GM18951 (cell line): ENCODE data around the gene LILRB1.
"Not testable (repeated sequence)": the region's sequence is repeated elsewhere in the genome, so short reads cannot be mapped to it uniquely, and the experiment has no call there.

Experiments
- POLR2A ChIP-seq: IDR thresholded peaks from 4 replicates; pipeline ENCODE4 v1.6.1; 2011; ENCODE audit warnings: mild to moderate bottlenecking; ENCODE audit not compliant: insufficient read length, insufficient read depth; ENCODE audit errors: extremely low read depth
- in situ Hi-C: fragments of 300-500 bp; cut with MboI; formaldehyde crosslinking; loops from one replicate; pipeline ENCODE4 v1.12.0; 2022; ENCODE audit warnings: low sequenced_read_pairs, mixed read lengths, inconsistent platforms; ENCODE audit not compliant: unreplicated experiment

LILRB1 gene

GRCh38 chr19:54630262-54630661 is at the start of gene LILRB1:
Gene LILRB1, plus strand, starts transcription at chr19:54630484. Its CDS starts 590 bp downstream, at chr19:54631074.
- in situ Hi-C loops, result not testable (repeated sequence)

DNA sequence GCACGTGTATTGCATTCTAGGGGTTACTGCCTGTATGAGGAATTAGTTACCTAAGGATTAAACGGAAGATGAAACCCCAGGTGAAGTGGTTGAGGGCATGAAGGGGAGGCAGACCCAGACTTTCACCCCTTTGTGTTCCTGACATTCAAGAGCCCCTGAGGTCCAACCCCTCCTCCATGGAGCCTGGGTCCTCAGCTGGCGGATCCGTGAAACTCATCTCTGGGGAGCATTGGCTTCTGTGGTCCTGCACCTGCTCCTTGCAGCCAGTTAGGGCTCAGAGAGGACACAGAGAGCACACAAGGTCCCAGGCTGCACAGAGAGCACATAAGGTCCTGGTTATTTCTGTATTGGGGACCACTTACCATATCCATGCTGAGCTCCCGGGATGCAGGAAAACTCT is 43.9 kb upstream of the LILRB1 start:
- TF ChIP-seq POLR2A, result no peak
- in situ Hi-C loops, result no loop called here

DNA sequence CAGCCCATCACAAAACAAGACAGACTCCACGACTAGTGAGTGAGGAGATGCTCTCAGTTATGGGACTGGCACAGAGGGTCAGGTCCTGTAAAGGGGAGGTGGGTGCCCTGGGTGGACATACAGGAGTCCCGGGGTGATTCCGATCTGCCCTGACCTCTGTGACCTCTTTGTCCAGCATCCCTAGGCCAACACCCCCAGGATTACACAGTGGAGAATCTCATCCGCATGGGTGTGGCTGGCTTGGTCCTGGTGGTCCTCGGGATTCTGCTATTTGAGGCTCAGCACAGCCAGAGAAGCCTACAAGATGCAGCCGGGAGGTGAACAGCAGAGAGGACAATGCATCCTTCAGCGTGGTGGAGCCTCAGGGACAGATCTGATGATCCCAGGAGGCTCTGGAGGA is 43.3 kb upstream of the LILRB1 start:
- in situ Hi-C loops, result no loop called here
- TF ChIP-seq POLR2A, result no peak

- in situ Hi-C loops, result not testable (repeated sequence)
Observed at GRCh38 chr19:54593445-54593844, 36.8 kb upstream of the LILRB1 start, which contains the start of gene LILRA1. Gene LILRA1, plus strand, starts transcription at chr19:54593632. Its CDS starts 613 bp downstream, at chr19:54594245.

DNA sequence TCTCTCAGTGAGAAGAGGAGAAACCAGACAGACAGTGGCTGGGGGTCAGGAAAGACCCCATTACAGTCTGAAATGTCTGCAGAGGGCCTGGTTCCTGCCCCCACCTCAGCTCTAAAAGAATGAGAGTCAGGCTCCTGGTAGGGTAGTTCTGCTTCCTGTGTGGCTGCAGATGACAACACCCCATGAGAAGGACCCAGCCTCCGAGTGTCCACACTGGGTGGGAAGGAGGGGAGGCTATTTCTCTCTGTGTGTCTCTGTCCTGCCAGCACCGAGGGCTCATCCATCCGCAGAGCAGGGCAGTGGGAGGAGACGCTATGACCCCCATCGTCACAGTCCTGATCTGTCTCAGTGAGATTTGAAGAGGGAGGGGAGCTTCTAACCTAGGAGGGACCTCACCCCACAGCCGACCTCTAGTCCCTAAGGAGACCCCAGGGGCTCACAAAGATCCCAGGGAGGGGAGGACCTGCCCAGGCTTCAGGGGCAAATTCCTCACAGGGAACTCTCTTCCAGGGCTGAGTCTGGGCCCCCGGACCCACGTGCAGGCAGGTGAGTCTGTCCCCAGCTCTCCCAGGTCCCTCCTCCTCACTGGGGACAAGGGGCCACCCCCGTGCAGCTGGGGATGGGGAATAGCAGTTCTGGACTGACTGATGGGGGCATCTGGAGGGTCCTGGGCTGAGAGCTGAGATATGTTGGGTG is 36.2 kb upstream of the LILRB1 start:
- in situ Hi-C loops, result not testable (repeated sequence)

DNA sequence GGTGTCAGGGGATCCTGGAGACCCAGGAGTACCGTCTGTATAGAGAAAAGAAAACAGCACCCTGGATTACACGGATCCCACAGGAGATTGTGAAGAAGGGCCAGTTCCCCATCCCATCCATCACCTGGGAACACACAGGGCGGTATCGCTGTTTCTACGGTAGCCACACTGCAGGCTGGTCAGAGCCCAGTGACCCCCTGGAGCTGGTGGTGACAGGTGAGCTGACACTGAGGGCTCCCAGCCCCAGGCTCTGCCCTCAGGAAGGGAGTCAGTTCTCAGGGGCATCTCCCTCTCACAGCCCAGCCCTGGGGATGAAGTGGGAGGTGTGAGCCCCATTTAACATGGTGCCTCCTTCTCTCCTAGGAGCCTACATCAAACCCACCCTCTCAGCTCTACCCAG is 35.5 kb upstream of the LILRB1 start:
- in situ Hi-C loops, result no loop called here
- TF ChIP-seq POLR2A, result no peak

DNA sequence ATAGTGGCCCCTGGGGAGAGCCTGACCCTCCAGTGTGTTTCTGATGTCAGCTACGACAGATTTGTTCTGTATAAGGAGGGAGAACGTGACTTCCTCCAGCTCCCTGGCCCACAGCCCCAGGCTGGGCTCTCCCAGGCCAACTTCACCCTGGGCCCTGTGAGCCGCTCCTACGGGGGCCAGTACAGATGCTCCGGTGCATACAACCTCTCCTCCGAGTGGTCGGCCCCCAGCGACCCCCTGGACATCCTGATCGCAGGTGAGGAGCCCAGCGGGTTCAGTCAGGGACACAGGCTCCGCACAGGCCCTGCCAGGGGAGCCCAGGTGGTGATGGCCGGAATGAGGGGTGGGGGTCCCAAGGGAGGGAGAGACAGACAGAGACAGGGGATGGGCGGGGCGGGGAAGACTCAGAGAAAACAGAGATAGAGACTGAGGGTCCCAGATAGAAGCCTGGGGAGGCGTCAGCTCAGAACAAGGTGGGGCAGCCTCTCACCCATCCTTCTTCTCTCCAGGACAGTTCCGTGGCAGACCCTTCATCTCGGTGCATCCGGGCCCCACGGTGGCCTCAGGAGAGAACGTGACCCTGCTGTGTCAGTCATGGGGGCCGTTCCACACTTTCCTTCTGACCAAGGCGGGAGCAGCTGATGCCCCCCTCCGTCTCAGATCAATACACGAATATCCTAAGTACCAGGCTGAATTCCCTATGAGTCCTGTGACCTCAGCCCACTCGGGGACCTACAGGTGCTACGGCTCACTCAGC is 34.4 kb upstream of the LILRB1 start:
- in situ Hi-C loops, result not testable (repeated sequence)

DNA sequence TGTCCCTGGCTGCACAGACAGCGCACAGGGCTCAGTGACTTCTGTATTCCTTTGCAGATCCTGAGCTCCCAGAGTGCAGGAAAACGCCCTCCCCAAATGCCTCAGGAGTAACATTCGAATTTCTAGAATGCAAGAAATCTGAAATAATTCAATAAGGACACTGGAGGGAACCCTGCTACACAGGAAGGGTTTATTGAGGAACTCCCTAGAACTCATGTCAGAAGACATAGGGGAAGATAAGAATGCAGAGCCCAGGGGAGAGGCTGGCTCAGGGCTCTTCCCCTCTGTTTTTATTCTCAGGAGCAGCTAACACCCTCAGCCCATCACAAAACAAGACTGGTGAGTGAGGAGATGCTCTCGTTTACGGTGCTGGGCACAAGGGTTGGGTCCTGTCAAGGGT is 30.1 kb upstream of the LILRB1 start:
- no peak for TF ChIP-seq POLR2A
- in situ Hi-C loops, result no loop called here

DNA sequence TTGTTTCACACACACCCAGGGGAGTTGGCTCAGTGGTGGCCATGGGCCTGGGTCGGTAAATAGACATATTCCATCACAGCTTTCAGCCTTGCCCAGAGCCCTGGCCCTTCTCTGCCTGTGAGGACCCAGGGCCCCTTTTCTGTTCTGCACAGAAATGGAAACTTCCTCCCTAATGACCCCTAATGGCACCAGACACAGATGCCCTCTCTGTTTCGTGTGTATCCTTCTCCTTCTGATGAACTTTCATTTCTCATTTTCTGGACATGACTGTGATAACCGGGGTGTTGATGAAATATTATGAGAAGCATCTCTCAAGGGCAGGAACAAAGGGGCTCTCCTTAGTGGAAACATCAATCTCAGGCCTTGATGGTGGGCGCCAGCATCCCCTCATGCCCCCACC is 24.1 kb upstream of the LILRB1 start:
- in situ Hi-C loops, result no loop called here
- no peak for TF ChIP-seq POLR2A

- TF ChIP-seq POLR2A, result no peak
- in situ Hi-C loops, result no loop called here
Observed at GRCh38 chr19:54606891-54607784, 23.1 kb upstream of the LILRB1 start.

GRCh38 chr19:54607785-54608150 is 22.5 kb upstream of the LILRB1 start:
- TF ChIP-seq POLR2A, result no peak
- in situ Hi-C loops, result no loop called here

GRCh38 chr19:54608205-54608604 is 22.1 kb upstream of the LILRB1 start:
- no peak for TF ChIP-seq POLR2A
- in situ Hi-C loops, result no loop called here

- in situ Hi-C loops, result no loop called here
- TF ChIP-seq POLR2A, result no peak
Observed at GRCh38 chr19:54608792-54609191, 21.5 kb upstream of the LILRB1 start.

- no peak for TF ChIP-seq POLR2A
- in situ Hi-C loops, result no loop called here
Observed at GRCh38 chr19:54609356-54609791, 20.9 kb upstream of the LILRB1 start.
